H1 (cell line): ENCODE data around the gene FAM174B. TPM values are rescaled to one million over a fixed set of nuclear protein-coding genes. Genes with fewer than 3 reads are reported as not detected.

Experiments
- CTCF ChIP-seq, 3 experiments: IDR thresholded peaks; 1 replicate in 2 of 3; 2 replicates in 1 of 3; pipeline versions ENCODE4 v1.5.1 to v1.6.1; 2011; ENCODE audit warnings: low read length in 3 of 3, mild to moderate bottlenecking in 3 of 3, inconsistent platforms in 2 of 3, low read depth in 1 of 3, moderate library complexity in 1 of 3; ENCODE audit not compliant: insufficient read depth in 1 of 3; ENCODE audit errors: control extremely low read depth in 1 of 3
- EP300 ChIP-seq, 2 experiments: IDR thresholded peaks; 1 replicate in 1 of 2; 2 replicates in 1 of 2; pipeline ENCODE4 v1.6.1; 2011 to 2012; ENCODE audit warnings: low read depth in 2 of 2, low read length in 2 of 2, mild to moderate bottlenecking in 2 of 2, borderline replicate concordance in 1 of 2, inconsistent platforms in 1 of 2, moderate library complexity in 1 of 2
- MAFK ChIP-seq: IDR thresholded peaks from 2 replicates; pipeline ENCODE4 v1.6.1; 2012; ENCODE audit warnings: low read depth, mild to moderate bottlenecking, improper control_type of control experiment, low read length
- POLR2A ChIP-seq, 2 experiments: IDR thresholded peaks; 1 replicate in 1 of 2; 2 replicates in 1 of 2; pipeline ENCODE4 v1.6.1; 2011; ENCODE audit warnings: low read depth in 2 of 2, low read length in 2 of 2, mild to moderate bottlenecking in 2 of 2; ENCODE audit errors: control extremely low read depth in 1 of 2
- RXRA ChIP-seq: IDR thresholded peaks from 2 replicates; pipeline ENCODE4 v1.6.1; 2011; ENCODE audit warnings: low read depth, mild to moderate bottlenecking, low read length, moderate library complexity; ENCODE audit not compliant: insufficient read depth
- SIN3A ChIP-seq, 2 experiments: IDR thresholded peaks in 1 of 2; conservative IDR thresholded peaks in 1 of 2; 2 replicates each; pipeline ENCODE4 v1.6.1; 2011 to 2012; ENCODE audit warnings: low read length in 2 of 2, improper control_type of control experiment in 1 of 2, low read depth in 1 of 2, mild to moderate bottlenecking in 1 of 2
- polyA plus RNA-seq, 7 experiments: library from polyadenylated mRNA; depleted of rRNA in 3 of 7; stranded (reverse) in 5 of 7; unstranded in 2 of 7; fragments of >200 nt in 5 of 7; fragments of 200-250 nt in 2 of 7; gene quantifications; 1 replicate in 5 of 7; 2 replicates in 1 of 7; 4 replicates in 1 of 7; pipeline versions ENCODE4 v1.2.1 to v1.2.3, GENCODE V29; 2011 to 2013; ENCODE audit warnings: missing spikeins in 2 of 7, mixed read lengths in 2 of 7
- total RNA-seq: library from RNA; stranded (reverse); fragmentation: NEBNext Ultra II Directional; extraction: Animal tissue kit (Norgen Biotek cat#: 25700); gene quantifications from 2 replicates; pipeline ENCODE4 v1.2.1, GENCODE V29; 2021

FAM174B gene
- total and polyA plus RNA-seq, 2 of the 8 experiments (the other 6 are each of a cell fraction or from before 2014, with no cell fraction given) = 9.3 to 35.2 TPM

- no peak for TF ChIP-seq CTCF (IDR thresholded peaks at IDR 0.05; ENCODE audit: control extremely low read depth in 1 of 3, insufficient read depth in 1 of 3, low read depth in 1 of 3, low read length in 3 of 3)
- no peak for TF ChIP-seq MAFK
- no peak for TF ChIP-seq RXRA
- TF ChIP-seq POLR2A (IDR thresholded peaks at IDR 0.05; ENCODE audit: control extremely low read depth in 1 of 2, low read depth in 2 of 2, low read length in 2 of 2) = no peak
- no peak for TF ChIP-seq EP300 (IDR thresholded peaks at IDR 0.05; ENCODE audit: borderline replicate concordance in 1 of 2, low read depth in 2 of 2, low read length in 2 of 2)
- TF ChIP-seq SIN3A (conservative IDR thresholded peaks at IDR 0.05 in 1 of 2, IDR thresholded peaks at IDR 0.05 in 1 of 2; ENCODE audit: low read depth in 1 of 2, low read length in 2 of 2) = no peak
These were observed 11.2 kb upstream of the FAM174B start (continued) for GRCh38 chr15:92666780-92667179.
